ENCODE measurements around the gene PANK1.

PANK1 gene

GRCh38 chr10:89566992-89567391 lies 78.0 kb downstream of the PANK1 start:
- no peak for TF ChIP-seq EZH2 (IDR thresholded peaks at IDR 0.05; ENCODE audit: borderline replicate concordance, low read length)
- no peak for TF ChIP-seq CTCF (IDR thresholded peaks at IDR 0.05; ENCODE audit: low read length)
- Histone ChIP-seq H3K27ac (ENCODE audit: low read depth, low read length, poor library complexity, severe bottlenecking) (no peak overlapping the region), H3K79me2 (ENCODE audit: insufficient read depth, low read length) (no peaks in the 10 kb centered on the region), H3K4me1 (ENCODE audit: insufficient read depth, low read length, severe bottlenecking) (no peaks in the 10 kb centered on the region), H3K27me3 (ENCODE audit: insufficient read depth, low read length) (no peaks in the 10 kb centered on the region), H3K9ac (ENCODE audit: low read length) (no peak overlapping the region), H3K9me3 (ENCODE audit: low read length) (no peaks in the 10 kb centered on the region), H4K20me1 (ENCODE audit: insufficient read depth, low read length) (no peaks in the 10 kb centered on the region), H3K4me3 (ENCODE audit: low read depth, low read length, poor library complexity, severe bottlenecking) (no peak overlapping the region), H3K36me3 (ENCODE audit: insufficient read depth, low read length) (no peaks in the 10 kb centered on the region), H3K4me2 (ENCODE audit: low read length) (no peak overlapping the region), H3K9me2 (ENCODE audit: low read depth, low read length) (no peaks in the 10 kb centered on the region), H3F3A (ENCODE audit: insufficient read depth, low read length) (no peaks in the 10 kb centered on the region), H2AFZ (ENCODE audit: low read length) (no peak overlapping the region)

- H3K4me3 ChIP-seq (ENCODE audit: low read depth, low read length, poor library complexity, severe bottlenecking), result no peak overlapping the region
- H3K79me2 ChIP-seq (ENCODE audit: insufficient read depth, low read length), result no peaks in the 10 kb centered on the region
- H3K9me2 ChIP-seq (ENCODE audit: low read depth, low read length), result no peaks in the 10 kb centered on the region
- no peaks in the 10 kb centered on the region for H3F3A ChIP-seq (ENCODE audit: insufficient read depth, low read length)
- TF ChIP-seq CTCF (IDR thresholded peaks at IDR 0.05; ENCODE audit: low read length) (no peak), EZH2 (IDR thresholded peaks at IDR 0.05; ENCODE audit: borderline replicate concordance, low read length) (no peak)
- H2AFZ ChIP-seq (ENCODE audit: low read length), result no peak overlapping the region
- H3K4me1 ChIP-seq (ENCODE audit: insufficient read depth, low read length, severe bottlenecking), result no peaks in the 10 kb centered on the region
- no peaks in the 10 kb centered on the region for H4K20me1 ChIP-seq (ENCODE audit: insufficient read depth, low read length)
- H3K27me3 ChIP-seq (ENCODE audit: insufficient read depth, low read length), result no peaks in the 10 kb centered on the region
- no peak overlapping the region for H3K27ac ChIP-seq (ENCODE audit: low read depth, low read length, poor library complexity, severe bottlenecking)
- H3K9ac ChIP-seq (ENCODE audit: low read length), result no peak overlapping the region
- H3K36me3 ChIP-seq (ENCODE audit: insufficient read depth, low read length), result no peaks in the 10 kb centered on the region
- no peak overlapping the region for H3K4me2 ChIP-seq (ENCODE audit: low read length)
- H3K9me3 ChIP-seq (ENCODE audit: low read length), result no peaks in the 10 kb centered on the region
These were observed 78.7 kb downstream of the PANK1 start for GRCh38 chr10:89566095-89566950.

GRCh38 chr10:89565180-89565579 lies 79.9 kb downstream of the PANK1 start:
- Histone ChIP-seq H3K9me3 (ENCODE audit: low read length) (no peaks in the 10 kb centered on the region), H3K4me1 (ENCODE audit: insufficient read depth, low read length, severe bottlenecking) (no peaks in the 10 kb centered on the region), H3K79me2 (ENCODE audit: insufficient read depth, low read length) (no peaks in the 10 kb centered on the region), H3F3A (ENCODE audit: insufficient read depth, low read length) (no peaks in the 10 kb centered on the region), H3K4me2 (ENCODE audit: low read length) (no peak overlapping the region), H3K4me3 (ENCODE audit: low read depth, low read length, poor library complexity, severe bottlenecking) (no peak overlapping the region), H3K9ac (ENCODE audit: low read length) (no peak overlapping the region), H3K27ac (ENCODE audit: low read depth, low read length, poor library complexity, severe bottlenecking) (no peak overlapping the region), H3K9me2 (ENCODE audit: low read depth, low read length) (no peaks in the 10 kb centered on the region), H3K27me3 (ENCODE audit: insufficient read depth, low read length) (no peaks in the 10 kb centered on the region), H3K36me3 (ENCODE audit: insufficient read depth, low read length) (no peaks in the 10 kb centered on the region), H2AFZ (ENCODE audit: low read length) (no peak overlapping the region), H4K20me1 (ENCODE audit: insufficient read depth, low read length) (no peaks in the 10 kb centered on the region)
- TF ChIP-seq EZH2 (IDR thresholded peaks at IDR 0.05; ENCODE audit: borderline replicate concordance, low read length), result no peak
- TF ChIP-seq CTCF (IDR thresholded peaks at IDR 0.05; ENCODE audit: low read length), result no peak

Measured in OCI-LY1 (cell line).